ENCODE data around the gene SUCLA2.
"Not testable (repeated sequence)": the region's sequence is repeated elsewhere in the genome, so short reads cannot be mapped to it uniquely, and the experiment has no call there.

SUCLA2 gene

GRCh38 chr13:48001114-48001881, at the start of gene SUCLA2:
Gene SUCLA2 (minus strand): TSS chr13:48001273. CDS start chr13:48001269, 4 bp downstream.
- DNase-seq: peak; percentile 88 to 93

- no peak for DNase-seq
Observed at GRCh38 chr13:48050550-48050949, 49.5 kb upstream of the SUCLA2 start.

- DNase-seq: no peak
Observed at GRCh38 chr13:48043789-48044503, 42.9 kb upstream of the SUCLA2 start.

- DNase-seq: no peak
Observed at GRCh38 chr13:48042894-48043293, 41.8 kb upstream of the SUCLA2 start.

- no peak for DNase-seq
Observed at GRCh38 chr13:48040896-48041295, 39.8 kb upstream of the SUCLA2 start.

- DNase-seq: no peak
Observed at GRCh38 chr13:48040049-48040448, 39.0 kb upstream of the SUCLA2 start.

GRCh38 chr13:48038761-48039160, 37.7 kb upstream of the SUCLA2 start:
- DNase-seq: no peak

- peak; percentile 91 to 92 for DNase-seq
Observed at GRCh38 chr13:48037346-48038173, 36.5 kb upstream of the SUCLA2 start, which contains the start of gene NUDT15. Gene NUDT15 (plus strand): TSS chr13:48037726. CDS start chr13:48037747, 21 bp downstream.

GRCh38 chr13:48029859-48030258, 28.8 kb upstream of the SUCLA2 start:
- no peak for DNase-seq

- DNase-seq: no peak
Observed at GRCh38 chr13:48028066-48028465, 27.0 kb upstream of the SUCLA2 start.

GRCh38 chr13:48019796-48020195, 18.7 kb upstream of the SUCLA2 start:
- no peak for DNase-seq

- no peak for DNase-seq
Observed at GRCh38 chr13:48018637-48019036, 17.6 kb upstream of the SUCLA2 start.

- no peak for DNase-seq
Observed at GRCh38 chr13:48014359-48014758, 13.3 kb upstream of the SUCLA2 start.

- no peak for DNase-seq
Observed at GRCh38 chr13:48012668-48013067, 11.6 kb upstream of the SUCLA2 start.

- DNase-seq: no peak
Observed at GRCh38 chr13:48010698-48011097, 9.6 kb upstream of the SUCLA2 start.

GRCh38 chr13:48009284-48009683, 8.2 kb upstream of the SUCLA2 start:
- no peak for DNase-seq

- DNase-seq: no peak
Observed at GRCh38 chr13:48006396-48006795, 5.3 kb upstream of the SUCLA2 start.

- DNase-seq: no peak
Observed at GRCh38 chr13:48004201-48004600, 3.1 kb upstream of the SUCLA2 start.

GRCh38 chr13:48001999-48002398, 926 bp upstream of the SUCLA2 start:
- not testable (repeated sequence) for DNase-seq

- DNase-seq: no peak
Observed at GRCh38 chr13:48000559-48001113, 437 bp downstream of the SUCLA2 start.

- DNase-seq: no peak
Observed at GRCh38 chr13:47999973-48000372, 1.1 kb downstream of the SUCLA2 start.

- DNase-seq: no peak
Observed at GRCh38 chr13:47997384-47997783, 3.7 kb downstream of the SUCLA2 start.

GRCh38 chr13:47991859-47992258, 9.2 kb downstream of the SUCLA2 start:
- DNase-seq: no peak

Data from stimulated activated CD4-positive, alpha-beta T cell treated with anti-CD3 and anti-CD28 coated beads, Interleukin-4, amount 100 ng/mL, for 4 hours (primary cell).